Measurements from ENCODE around the gene SDHA. TPM values are rescaled to one million over a fixed set of nuclear protein-coding genes. Genes with fewer than 3 reads are reported as not detected.
"Not testable (repeated sequence)": the region's sequence is repeated elsewhere in the genome, so short reads cannot be mapped to it uniquely, and the experiment has no call there.

Gene SDHA
- total RNA-seq, 1 donor, result 186 TPM

DNA sequence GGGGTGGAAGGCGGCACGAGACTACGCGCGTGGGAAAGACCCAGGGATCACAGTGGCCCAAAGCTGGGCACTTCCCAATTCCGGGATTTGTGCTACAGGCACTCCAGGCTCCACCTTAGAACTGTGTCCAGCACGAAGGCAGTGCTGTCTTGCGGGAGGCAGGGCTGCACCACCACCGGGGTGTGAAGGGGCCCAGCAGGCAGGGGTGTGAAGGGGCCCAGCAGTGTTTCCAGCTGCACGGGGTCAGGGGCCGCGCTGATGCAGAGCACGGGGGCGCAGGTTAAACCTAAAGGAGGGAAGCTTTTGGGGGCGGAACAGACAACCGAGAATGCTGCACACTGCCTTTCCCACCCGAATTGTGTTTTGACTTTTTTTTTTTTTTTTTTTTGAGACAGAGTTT, 52.2 kb downstream of the SDHA start:
- H3K4me1 ChIP-seq (ENCODE audit: insufficient read depth, low read length), result peaks cover 18% of the 10 kb centered on the region
- no peaks in the 10 kb centered on the region for H3K9me3 ChIP-seq (ENCODE audit: low read depth, low read length)
- no peaks in the 10 kb centered on the region for H3K27me3 ChIP-seq (ENCODE audit: insufficient read depth, low read length)
- H3K4me3 ChIP-seq (ENCODE audit: low read length), result no peak overlapping the region

DNA sequence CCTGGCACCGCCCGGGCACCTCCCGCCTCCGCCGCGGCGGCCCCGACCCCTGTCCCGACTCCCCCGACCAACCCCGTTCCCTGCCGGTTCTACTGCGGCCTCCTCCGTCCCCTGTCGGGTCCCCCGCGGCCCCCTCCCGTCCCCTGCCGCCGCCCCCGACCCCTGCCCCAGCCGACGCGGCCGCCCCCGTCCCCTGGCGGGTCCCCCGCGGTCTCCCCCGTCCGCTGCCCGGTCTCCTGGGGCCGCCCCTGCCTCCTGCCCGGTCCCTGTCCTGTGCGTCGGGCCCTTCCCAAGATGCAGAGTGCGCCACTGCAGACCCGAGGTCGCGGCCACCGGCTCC, 53.7 kb downstream of the SDHA start:
- Histone ChIP-seq H3K4me1 (ENCODE audit: insufficient read depth, low read length) (peaks cover 18% of the 10 kb centered on the region), H3K4me3 (ENCODE audit: low read length) (peak overlapping the region; percentile 70)
- not testable (repeated sequence) for H3K9me3 ChIP-seq (ENCODE audit: low read depth, low read length); H3K27me3 ChIP-seq (ENCODE audit: insufficient read depth, low read length)

DNA sequence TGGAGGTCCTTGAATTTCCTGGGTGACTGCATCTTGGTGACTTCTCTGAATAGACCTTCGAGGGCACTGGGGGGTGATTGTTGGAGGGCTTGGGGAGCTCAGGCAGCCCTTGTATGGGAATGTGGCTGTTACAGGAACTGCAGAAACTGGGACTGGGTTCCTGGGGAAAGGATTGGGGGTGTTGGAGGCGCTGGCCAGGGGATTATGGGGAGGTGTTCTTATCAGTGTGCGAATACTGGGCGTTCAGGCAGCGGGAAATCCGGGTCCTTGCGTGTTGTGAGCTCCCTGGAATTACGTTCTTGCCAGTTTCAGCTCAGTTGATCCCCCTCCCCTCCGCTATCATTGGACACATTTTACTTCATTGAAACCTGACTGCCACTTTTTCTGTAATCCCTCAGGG, 55.0 kb downstream of the SDHA start:
- H3K9me3 ChIP-seq (ENCODE audit: low read depth, low read length); H3K4me3 ChIP-seq (ENCODE audit: low read length); H3K27me3 ChIP-seq (ENCODE audit: insufficient read depth, low read length): not testable (repeated sequence)

DNA sequence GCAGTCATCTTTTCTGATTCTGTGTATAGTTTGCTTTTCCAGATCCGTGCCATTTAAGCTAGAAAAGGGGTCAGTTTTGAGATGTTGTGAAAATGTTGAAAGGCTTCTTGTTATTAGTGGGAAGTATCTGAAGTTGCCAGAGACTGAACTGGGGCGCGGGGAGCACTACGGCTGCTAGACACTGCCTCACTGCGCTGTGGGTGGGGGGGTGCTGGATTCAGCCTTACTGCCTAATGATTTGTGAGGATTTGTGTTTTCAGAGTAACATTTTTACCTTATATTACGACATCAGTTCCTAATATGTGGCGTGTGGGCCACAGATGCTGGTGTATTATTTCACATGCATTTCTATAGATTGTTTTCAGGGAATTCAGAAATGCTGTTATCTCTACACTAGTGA, 55.4 kb downstream of the SDHA start:
- H3K4me3 ChIP-seq (ENCODE audit: low read length); H3K27me3 ChIP-seq (ENCODE audit: insufficient read depth, low read length); H3K9me3 ChIP-seq (ENCODE audit: low read depth, low read length): not testable (repeated sequence)
- peaks cover 18% of the 10 kb centered on the region for H3K4me1 ChIP-seq (ENCODE audit: insufficient read depth, low read length)

More for the DNA sequence above, 55.0 kb downstream of the SDHA start:
- peaks cover 18% of the 10 kb centered on the region for H3K4me1 ChIP-seq (ENCODE audit: insufficient read depth, low read length)

DNA sequence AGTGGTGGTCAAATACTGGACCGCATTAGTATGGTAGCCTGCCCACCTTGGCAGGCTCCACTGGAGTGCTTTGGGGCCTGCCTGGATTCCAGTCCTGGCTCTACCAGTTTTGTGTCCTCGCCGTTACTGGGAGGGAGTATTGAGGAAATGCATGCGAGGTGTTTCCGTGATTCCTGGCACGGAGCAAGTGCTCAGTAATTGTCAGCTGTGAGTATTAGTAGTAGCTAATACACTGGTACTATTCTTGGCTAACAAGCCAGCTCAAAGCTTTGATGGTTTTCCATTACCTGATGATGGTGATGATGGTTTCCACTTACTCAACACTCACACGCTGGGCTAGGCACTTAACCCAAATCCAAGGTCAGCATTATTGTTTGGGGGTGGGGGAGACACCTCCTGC, 56.2 kb downstream of the SDHA start:
- H3K4me1 ChIP-seq (ENCODE audit: insufficient read depth, low read length), result peaks cover 18% of the 10 kb centered on the region
- not testable (repeated sequence) for H3K27me3 ChIP-seq (ENCODE audit: insufficient read depth, low read length); H3K9me3 ChIP-seq (ENCODE audit: low read depth, low read length); H3K4me3 ChIP-seq (ENCODE audit: low read length)

DNA sequence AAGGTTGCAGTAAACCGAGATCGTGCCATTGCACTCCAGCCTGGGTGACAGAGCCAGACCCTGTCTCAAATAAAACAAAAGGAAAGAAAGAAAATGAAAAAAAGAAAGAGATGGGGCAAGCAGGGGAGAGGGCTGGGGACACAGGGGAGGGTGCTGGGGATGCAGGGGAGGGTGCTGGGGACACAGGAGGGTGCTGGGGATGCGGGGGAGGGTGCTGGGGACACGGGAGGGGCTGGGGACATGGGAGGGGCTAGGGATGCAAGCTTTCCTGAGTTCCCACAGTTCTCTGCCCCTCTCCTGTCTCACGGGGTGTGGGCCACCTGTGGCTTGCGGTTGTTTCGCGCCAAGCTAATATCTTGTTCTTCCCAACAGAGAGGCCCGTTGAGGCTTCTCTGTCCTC, 60.5 kb downstream of the SDHA start:
- Histone ChIP-seq H3K27me3 (ENCODE audit: insufficient read depth, low read length) (no peaks in the 10 kb centered on the region), H3K4me3 (ENCODE audit: low read length) (no peak overlapping the region), H3K9me3 (ENCODE audit: low read depth, low read length) (no peaks in the 10 kb centered on the region), H3K4me1 (ENCODE audit: insufficient read depth, low read length) (no peaks in the 10 kb centered on the region)

DNA sequence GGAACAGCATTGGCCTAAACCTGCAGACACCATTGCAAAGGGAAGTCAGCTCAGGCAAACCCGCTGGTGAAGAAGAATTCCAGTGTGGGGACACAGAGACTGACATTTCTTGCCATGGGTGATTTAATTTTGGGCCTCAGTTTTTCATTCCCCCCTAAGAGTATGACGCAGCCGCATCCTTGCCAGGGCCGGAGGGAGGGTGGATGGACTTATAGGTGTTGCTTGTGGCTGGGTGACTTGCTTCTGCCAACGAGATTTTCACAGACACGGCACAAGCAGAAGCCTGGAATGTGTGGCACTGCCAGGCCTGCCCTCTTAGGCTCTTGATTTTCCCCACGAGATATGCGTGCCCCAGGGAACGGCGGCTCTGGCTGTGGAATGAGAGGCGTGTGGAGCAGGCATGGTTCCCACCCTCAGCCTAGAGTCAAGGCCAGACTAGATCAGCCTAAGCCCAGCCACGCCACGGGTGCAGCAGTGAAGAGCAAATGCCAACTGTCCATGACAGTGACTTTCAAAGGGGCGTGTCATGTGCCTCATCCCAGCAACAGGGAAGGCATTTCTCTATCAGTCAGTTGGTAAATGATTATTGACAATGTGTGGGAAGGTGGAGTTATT, 61.0 kb downstream of the SDHA start:
- H3K27me3 ChIP-seq (ENCODE audit: insufficient read depth, low read length); H3K4me1 ChIP-seq (ENCODE audit: insufficient read depth, low read length); H3K4me3 ChIP-seq (ENCODE audit: low read length); H3K9me3 ChIP-seq (ENCODE audit: low read depth, low read length): not testable (repeated sequence)

DNA sequence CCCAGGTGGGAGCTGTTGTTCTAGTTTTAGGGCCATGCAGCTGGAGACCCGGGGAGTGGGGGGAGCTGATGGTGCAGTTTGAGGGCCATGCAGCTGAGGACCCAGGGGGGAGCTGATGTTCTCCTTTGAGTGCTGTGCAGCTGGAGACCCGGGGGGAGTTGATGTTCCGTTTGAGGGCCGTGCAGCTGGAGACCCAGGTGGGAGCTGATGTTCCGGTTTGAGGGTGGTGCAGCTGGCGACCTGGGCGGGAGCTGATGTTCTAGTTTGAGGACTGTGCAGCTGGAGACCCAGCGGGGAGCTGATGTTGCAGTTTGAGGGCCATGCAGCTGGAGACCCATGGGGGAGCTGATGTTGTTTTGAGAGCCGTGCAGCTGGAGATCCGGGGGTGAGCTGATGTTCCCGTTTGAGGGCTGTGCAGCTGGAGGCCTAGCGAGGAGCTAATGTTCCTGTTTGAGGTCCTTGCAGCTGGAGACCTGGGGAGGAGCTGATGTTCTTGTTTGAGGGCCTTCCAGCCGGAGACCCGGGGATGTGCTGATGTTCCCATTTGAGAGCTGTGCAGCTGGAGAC, 68.0 kb downstream of the SDHA start:
- Histone ChIP-seq H3K27me3 (ENCODE audit: insufficient read depth, low read length) (no peaks in the 10 kb centered on the region), H3K4me1 (ENCODE audit: insufficient read depth, low read length) (no peaks in the 10 kb centered on the region), H3K4me3 (ENCODE audit: low read length) (no peak overlapping the region), H3K9me3 (ENCODE audit: low read depth, low read length) (no peaks in the 10 kb centered on the region)

DNA sequence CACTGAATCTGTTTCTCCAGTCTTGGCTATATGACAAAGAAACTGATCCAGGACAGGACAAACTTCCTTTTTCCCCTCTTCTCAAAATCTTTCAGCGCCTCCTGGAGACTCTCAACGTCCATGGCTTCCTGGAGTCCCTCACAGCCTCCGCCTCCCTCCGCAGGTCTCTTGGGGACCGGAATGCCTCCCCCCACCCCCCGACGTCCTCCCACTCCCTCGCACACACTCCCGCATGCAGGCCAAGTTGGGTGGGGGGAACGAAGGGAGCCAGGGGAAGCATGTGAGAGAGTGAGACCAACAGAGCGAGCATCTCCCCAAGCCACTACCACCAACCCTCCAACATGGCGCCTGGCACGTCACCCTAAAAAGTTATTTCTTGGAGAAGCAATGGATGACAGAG, 72.1 kb downstream of the SDHA start:
- H3K27me3 ChIP-seq (ENCODE audit: insufficient read depth, low read length); H3K9me3 ChIP-seq (ENCODE audit: low read depth, low read length); H3K4me3 ChIP-seq (ENCODE audit: low read length); H3K4me1 ChIP-seq (ENCODE audit: insufficient read depth, low read length): not testable (repeated sequence)

DNA sequence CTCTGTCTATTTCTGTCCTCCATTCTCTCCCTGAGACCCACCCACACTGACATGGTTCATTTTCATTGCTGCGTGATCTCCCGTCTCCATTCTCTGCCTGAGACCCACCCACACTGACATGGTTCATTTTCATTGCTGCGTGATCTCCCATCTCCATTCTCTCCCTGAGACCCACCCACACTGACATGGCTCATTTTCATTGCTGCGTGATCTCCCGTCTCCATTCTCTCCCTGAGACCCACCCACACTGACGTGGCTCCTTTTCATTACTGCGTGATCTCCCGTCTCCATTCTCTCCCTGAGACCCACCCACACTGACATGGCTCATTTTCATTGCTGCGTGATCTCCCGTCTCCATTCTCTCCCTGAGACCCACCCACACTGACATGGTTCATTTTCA, 73.2 kb downstream of the SDHA start:
- H3K4me1 ChIP-seq (ENCODE audit: insufficient read depth, low read length); H3K27me3 ChIP-seq (ENCODE audit: insufficient read depth, low read length); H3K9me3 ChIP-seq (ENCODE audit: low read depth, low read length); H3K4me3 ChIP-seq (ENCODE audit: low read length): not testable (repeated sequence)

DNA sequence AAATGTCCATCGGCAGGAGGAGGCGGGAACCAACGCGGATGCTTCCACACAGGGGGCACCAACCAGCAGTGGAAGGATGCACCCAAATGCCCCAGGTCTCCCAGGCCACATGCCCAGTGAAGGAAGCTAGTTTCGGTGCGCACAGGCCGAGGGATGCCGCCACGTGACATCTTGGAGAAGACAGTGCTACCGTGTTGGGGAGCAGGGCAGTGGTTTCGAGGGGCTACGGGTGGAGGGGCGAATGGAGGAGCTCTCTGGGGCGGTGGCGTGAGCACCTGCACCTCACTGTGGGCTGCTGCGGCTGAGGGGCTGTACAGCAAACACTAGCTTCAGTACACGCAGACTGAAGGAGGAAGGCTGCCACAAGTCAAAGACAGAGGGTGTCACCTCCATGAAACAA, 76.7 kb downstream of the SDHA start:
- not testable (repeated sequence) for H3K4me3 ChIP-seq (ENCODE audit: low read length); H3K9me3 ChIP-seq (ENCODE audit: low read depth, low read length); H3K4me1 ChIP-seq (ENCODE audit: insufficient read depth, low read length); H3K27me3 ChIP-seq (ENCODE audit: insufficient read depth, low read length)

DNA sequence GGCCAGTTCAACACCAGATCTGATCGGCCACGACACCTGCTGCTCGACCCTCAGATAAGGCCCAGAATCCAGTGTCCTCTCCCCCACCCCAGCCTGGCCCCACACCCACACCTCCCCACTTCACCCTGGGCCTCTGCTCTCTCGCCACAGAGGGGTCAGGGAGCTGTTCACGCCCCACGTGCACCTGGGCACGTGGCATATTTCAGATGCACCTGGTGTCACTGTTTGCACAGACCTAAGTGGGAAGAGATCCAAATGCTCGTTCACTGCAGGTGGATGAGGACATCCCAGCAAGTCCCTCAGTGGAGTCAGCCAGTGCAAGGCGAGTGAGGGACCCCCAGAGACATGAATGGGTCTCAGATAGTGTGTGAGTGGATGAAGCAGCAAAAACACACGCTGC, 78.1 kb downstream of the SDHA start:
- not testable (repeated sequence) for H3K27me3 ChIP-seq (ENCODE audit: insufficient read depth, low read length); H3K9me3 ChIP-seq (ENCODE audit: low read depth, low read length); H3K4me3 ChIP-seq (ENCODE audit: low read length); H3K4me1 ChIP-seq (ENCODE audit: insufficient read depth, low read length)

DNA sequence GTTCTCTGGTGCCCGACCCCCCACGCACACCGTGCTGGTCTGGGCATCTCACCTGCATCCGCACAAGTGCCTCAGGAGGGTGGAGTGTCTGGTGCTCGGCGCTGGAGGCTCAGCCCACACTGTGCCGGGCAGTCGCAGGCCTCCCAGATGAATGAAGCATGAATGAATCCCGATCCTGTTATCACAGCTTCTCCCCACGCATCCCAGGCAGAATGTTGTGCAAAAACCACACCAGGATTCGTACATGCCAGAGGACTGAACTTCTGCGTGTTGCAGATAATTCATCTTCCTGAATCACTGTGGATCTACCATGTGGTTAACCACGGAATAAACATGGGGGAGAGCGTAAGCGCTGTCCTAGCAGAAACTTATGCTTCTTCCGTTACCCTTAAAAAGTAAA, 78.8 kb downstream of the SDHA start:
- not testable (repeated sequence) for H3K27me3 ChIP-seq (ENCODE audit: insufficient read depth, low read length); H3K9me3 ChIP-seq (ENCODE audit: low read depth, low read length); H3K4me3 ChIP-seq (ENCODE audit: low read length); H3K4me1 ChIP-seq (ENCODE audit: insufficient read depth, low read length)

DNA sequence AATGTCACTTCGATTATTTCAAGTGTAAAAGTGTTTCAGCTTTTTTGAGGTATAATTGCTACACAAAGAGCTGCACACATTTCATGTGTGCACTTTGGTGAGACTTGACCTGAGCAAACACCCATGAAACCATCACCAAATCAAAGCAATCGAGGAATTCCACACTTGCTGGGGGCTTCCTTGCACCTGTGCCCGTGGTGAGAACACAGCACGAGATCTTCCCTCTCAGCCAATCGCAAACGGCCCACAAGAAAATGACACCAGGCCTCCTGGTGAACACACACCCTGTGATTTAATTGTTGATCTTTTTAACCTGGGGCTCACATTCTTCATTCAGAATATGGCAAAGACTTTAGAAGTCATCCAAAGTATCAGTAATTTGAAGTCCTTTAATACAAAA, 79.3 kb downstream of the SDHA start:
- H3K4me3 ChIP-seq (ENCODE audit: low read length); H3K9me3 ChIP-seq (ENCODE audit: low read depth, low read length); H3K27me3 ChIP-seq (ENCODE audit: insufficient read depth, low read length); H3K4me1 ChIP-seq (ENCODE audit: insufficient read depth, low read length): not testable (repeated sequence)

DNA sequence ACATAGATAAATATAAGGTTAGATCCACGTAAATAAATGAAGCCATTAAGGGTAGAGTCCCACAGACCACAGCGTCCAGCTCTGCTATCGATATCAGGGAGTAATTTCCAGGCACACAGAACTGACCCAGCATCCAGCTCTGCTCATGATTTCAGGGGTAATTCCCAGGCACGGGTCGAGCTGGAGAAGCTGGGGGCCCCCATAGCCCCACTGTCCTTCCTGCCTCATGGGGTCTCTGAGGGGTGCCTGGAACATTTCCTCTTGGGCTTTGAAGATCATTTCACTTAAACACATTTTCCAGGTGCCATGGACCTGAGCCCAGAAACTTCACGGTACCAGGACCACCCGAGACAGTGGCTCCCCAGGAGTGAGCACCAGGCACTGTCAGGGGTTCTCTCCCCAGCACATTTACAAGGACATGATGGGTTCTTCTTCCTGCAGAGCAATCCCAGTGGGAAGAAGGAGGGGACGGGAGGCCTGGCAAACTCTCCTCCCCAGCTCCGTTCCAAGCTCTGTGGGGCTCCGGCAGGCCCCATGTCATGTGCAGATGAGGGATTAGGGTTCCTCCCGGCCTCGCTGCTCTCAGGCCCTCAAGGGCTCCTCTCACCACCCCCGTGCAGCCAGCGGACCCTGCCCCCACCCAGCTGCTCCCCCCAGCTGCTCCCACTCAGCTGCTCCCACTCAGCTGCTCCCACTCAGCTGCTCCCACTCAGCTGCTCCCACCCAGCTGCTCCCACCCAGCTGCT, 80.0 kb downstream of the SDHA start:
- H3K9me3 ChIP-seq (ENCODE audit: low read depth, low read length); H3K4me1 ChIP-seq (ENCODE audit: insufficient read depth, low read length); H3K4me3 ChIP-seq (ENCODE audit: low read length); H3K27me3 ChIP-seq (ENCODE audit: insufficient read depth, low read length): not testable (repeated sequence)

DNA sequence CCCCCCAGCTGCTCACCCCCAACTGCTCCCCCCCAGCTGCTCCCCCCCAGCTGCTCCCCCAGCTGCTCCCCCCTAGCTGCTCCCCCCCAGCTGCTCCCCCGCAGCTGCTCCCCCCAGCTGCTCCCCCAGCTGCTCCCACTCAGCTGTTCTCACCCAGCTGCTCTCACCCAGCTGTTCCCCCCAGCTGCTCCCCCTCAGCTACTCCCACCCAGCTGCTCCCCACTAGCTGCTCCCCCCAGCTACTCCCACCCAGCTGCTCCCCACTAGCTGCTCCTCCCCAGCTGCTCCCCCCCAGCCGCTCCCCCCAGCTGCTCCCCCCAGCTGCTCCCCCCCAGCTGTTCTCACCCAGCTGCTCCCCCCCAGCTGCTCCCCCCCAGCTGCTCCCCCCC, 80.6 kb downstream of the SDHA start:
- H3K4me1 ChIP-seq (ENCODE audit: insufficient read depth, low read length), result peaks cover 7% of the 10 kb centered on the region
- no peaks in the 10 kb centered on the region for H3K9me3 ChIP-seq (ENCODE audit: low read depth, low read length)
- no peak overlapping the region for H3K4me3 ChIP-seq (ENCODE audit: low read length)
- H3K27me3 ChIP-seq (ENCODE audit: insufficient read depth, low read length), result no peaks in the 10 kb centered on the region

All from mononuclear cell (primary cell).